ENCODE results near the gene OR6M1.

Gene OR6M1, protein sequence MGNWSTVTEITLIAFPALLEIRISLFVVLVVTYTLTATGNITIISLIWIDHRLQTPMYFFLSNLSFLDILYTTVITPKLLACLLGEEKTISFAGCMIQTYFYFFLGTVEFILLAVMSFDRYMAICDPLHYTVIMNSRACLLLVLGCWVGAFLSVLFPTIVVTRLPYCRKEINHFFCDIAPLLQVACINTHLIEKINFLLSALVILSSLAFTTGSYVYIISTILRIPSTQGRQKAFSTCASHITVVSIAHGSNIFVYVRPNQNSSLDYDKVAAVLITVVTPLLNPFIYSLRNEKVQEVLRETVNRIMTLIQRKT

DNA sequence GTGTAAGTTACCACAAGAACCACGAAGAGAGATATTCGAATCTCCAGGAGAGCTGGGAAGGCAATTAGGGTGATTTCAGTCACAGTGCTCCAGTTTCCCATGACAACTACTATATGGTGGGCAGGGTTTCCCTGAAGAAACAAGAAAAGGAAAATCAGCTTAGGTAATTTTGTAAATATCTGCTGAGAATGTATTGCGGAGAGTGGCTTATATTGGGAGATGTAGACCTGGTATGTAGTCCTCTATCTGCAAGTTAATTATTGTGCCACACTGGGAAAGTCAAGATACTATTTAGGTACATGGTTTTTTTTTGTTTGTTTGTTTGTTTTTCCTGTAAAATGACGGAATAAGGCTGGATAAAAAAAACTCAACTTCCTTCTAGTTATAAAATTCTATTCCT is at the start of gene OR6M1:
OR6M1 (minus strand) TSS at position 101 of the 400 bp plus-strand sequence; CDS start at position 101, 0 bp downstream.
- Mint-ChIP-seq H3K9me3 (no peaks in the 10 kb centered on the region), H3K27me3 (peaks cover 4% of the 10 kb centered on the region), H3K36me3 (ENCODE audit: low read depth) (no peaks in the 10 kb centered on the region), H3K4me3 (no peak within 1 kb of the TSS), H3K4me1 (ENCODE audit: low read depth) (no peaks in the 10 kb centered on the region), H3K27ac (no peak within 1 kb of the TSS)

DNA sequence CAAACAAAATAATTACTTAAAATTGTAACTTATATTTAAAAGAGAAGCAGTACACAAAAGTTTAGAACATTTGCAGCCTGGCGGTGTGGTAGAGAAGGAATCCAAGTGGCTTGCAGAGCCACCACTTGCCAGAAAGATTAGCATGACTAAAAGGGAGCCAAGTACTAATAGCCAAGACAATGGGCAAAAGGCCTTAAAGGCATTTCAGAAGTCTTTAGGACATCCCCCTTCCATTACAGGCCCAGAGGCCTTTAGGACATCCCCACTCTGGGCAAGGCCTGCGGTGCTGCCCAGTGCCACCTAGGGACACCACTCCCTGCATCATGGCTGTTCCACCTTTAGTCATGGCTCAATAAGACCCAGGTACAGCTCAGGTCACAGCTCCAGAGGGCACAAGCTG is 46.9 kb upstream of the OR6M1 start:
- H3K9me3 Mint-ChIP-seq: peaks cover 11% of the 10 kb centered on the region
- H3K27ac Mint-ChIP-seq: no peak overlapping the region
- H3K4me1 Mint-ChIP-seq (ENCODE audit: low read depth): no peaks in the 10 kb centered on the region
- no peak overlapping the region for H3K4me3 Mint-ChIP-seq
- no peaks in the 10 kb centered on the region for H3K36me3 Mint-ChIP-seq (ENCODE audit: low read depth)
- peaks cover 12% of the 10 kb centered on the region for H3K27me3 Mint-ChIP-seq

DNA sequence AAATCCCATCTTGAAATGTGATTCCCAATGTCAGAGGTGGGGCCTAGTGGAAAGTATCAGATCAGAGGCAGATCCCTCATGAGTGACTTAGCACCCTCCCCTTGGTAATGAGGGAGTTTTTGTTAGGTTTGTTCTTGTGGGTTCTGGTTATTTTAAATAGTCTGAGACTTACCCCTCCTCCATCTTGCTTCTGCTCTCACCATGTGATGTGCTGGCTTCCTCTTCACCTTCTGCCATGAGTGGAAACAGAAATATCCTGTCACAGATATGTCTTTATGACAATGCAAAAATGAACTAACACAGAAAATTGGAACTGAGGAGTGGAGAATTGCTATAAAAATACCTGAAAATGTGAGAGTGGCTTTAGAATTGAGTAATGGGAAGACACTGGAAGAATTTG is 46.2 kb upstream of the OR6M1 start:
- no peak overlapping the region for H3K27ac Mint-ChIP-seq
- H3K36me3 Mint-ChIP-seq (ENCODE audit: low read depth): no peaks in the 10 kb centered on the region
- H3K4me1 Mint-ChIP-seq (ENCODE audit: low read depth): no peaks in the 10 kb centered on the region
- peaks cover 8% of the 10 kb centered on the region for H3K9me3 Mint-ChIP-seq
- H3K27me3 Mint-ChIP-seq: peaks cover 12% of the 10 kb centered on the region
- no peak overlapping the region for H3K4me3 Mint-ChIP-seq

DNA sequence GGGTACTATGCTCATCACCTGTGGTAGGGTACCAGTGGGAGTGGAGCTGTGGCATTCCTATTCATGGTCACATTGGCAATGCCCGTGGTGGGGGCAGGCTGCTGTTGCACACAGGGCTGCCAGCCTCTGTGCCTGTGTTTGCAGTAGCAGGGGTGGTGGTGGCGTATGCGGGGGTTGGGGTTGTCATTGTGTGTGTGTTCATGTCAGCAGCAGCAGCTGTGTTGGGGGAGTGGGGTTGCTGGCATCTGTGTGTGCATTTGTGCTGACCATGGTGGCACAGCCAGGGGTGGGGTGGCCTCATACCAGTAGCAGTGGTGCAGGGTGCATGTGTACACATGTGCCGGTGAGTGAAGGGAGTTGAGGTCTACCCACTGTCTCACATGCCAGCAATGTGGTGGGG is 45.0 kb upstream of the OR6M1 start:
- peaks cover 12% of the 10 kb centered on the region for H3K27me3 Mint-ChIP-seq
- H3K4me1 Mint-ChIP-seq (ENCODE audit: low read depth): no peaks in the 10 kb centered on the region
- no peak overlapping the region for H3K27ac Mint-ChIP-seq
- H3K36me3 Mint-ChIP-seq (ENCODE audit: low read depth): no peaks in the 10 kb centered on the region
- H3K9me3 Mint-ChIP-seq: peaks cover 4% of the 10 kb centered on the region
- no peak overlapping the region for H3K4me3 Mint-ChIP-seq

DNA sequence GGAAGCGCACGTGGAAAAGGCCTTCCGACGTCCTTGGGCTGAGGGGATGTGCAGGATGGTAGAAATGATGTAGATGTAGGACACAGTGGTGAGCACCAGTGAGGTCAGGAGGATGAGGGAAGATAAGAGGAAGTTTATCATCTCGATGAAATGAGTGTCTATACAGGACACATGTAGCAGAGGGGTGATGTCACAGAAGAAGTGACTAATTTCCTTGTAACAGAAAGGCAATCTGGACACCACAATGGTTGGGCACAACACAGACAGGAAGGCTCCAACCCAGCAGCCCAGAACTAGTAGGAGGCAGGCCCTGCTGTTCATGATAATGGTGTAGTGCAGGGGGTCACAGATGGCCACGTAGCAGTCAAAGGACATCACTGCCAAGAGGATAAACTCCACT is 35.0 kb upstream of the OR6M1 start:
- Mint-ChIP-seq H3K4me3 (no peak overlapping the region), H3K36me3 (ENCODE audit: low read depth) (no peaks in the 10 kb centered on the region), H3K4me1 (ENCODE audit: low read depth) (no peaks in the 10 kb centered on the region), H3K27ac (no peak overlapping the region), H3K27me3 (peaks cover 10% of the 10 kb centered on the region), H3K9me3 (no peaks in the 10 kb centered on the region)

DNA sequence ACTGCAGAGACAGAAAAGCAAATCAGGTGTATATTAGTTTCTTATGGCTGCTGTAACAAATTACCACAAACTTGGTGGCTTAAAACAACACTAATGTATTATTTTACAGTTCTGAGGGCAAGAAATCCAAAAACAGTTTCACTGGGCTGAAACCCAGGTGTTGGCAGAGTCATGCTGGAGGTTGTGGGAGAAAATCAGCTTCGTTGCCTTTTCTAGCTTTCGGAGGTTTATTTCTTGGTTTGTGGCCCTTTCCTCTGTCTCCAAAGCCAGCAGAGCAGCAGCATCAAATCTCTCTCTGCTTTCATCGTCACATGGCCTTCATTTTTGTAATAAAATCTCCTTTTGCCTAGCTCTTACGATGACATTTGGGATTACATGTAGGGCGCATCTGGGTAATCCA is 33.0 kb upstream of the OR6M1 start:
- no peaks in the 10 kb centered on the region for H3K4me1 Mint-ChIP-seq (ENCODE audit: low read depth)
- H3K36me3 Mint-ChIP-seq (ENCODE audit: low read depth): no peaks in the 10 kb centered on the region
- H3K27ac Mint-ChIP-seq: no peak overlapping the region
- H3K9me3 Mint-ChIP-seq: no peaks in the 10 kb centered on the region
- no peak overlapping the region for H3K4me3 Mint-ChIP-seq
- H3K27me3 Mint-ChIP-seq: peaks cover 5% of the 10 kb centered on the region

DNA sequence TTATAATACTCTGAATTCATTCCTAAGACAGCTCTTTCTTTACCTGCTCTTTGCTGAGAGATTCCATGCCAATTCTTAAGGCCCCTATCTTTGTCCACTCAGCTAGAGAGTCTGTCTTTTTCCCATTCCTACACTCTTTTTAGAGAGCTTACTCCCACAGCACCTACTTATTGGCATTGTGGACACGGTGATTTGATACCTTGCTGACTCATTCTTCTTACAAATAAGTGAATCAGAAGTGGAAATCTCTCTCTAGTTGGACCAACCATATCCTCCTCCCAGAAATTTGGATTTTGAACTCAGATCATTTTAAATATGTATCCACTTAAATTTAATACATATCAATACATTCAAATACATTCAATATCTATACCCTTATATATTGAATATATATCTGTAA is 32.5 kb upstream of the OR6M1 start:
- Mint-ChIP-seq H3K27ac (no peak overlapping the region), H3K9me3 (no peaks in the 10 kb centered on the region), H3K36me3 (ENCODE audit: low read depth) (no peaks in the 10 kb centered on the region), H3K27me3 (peaks cover under 1% of the 10 kb centered on the region), H3K4me1 (ENCODE audit: low read depth) (no peaks in the 10 kb centered on the region), H3K4me3 (no peak overlapping the region)

DNA sequence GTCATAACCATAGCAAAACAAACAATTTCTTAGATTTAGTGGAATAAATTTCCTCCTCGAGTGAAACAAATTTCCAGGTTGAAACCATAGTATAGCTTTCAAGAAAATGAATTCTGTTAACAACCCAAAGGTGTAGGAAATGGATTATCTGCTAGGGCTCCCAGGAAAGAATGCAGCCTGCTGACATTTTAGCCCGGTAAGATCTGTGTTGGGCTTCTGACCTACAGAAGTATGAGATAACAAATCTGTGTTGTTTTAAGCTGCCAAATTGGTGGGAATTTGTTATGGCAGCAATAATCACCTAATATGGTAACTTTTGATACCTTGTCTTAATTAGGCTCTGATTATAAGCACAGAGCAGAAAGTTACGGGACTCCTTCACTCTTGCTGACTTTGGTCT is 32.0 kb upstream of the OR6M1 start:
- H3K4me3 Mint-ChIP-seq: no peak overlapping the region
- no peaks in the 10 kb centered on the region for H3K9me3 Mint-ChIP-seq
- H3K27ac Mint-ChIP-seq: no peak overlapping the region
- no peaks in the 10 kb centered on the region for H3K27me3 Mint-ChIP-seq
- no peaks in the 10 kb centered on the region for H3K4me1 Mint-ChIP-seq (ENCODE audit: low read depth)
- no peaks in the 10 kb centered on the region for H3K36me3 Mint-ChIP-seq (ENCODE audit: low read depth)

DNA sequence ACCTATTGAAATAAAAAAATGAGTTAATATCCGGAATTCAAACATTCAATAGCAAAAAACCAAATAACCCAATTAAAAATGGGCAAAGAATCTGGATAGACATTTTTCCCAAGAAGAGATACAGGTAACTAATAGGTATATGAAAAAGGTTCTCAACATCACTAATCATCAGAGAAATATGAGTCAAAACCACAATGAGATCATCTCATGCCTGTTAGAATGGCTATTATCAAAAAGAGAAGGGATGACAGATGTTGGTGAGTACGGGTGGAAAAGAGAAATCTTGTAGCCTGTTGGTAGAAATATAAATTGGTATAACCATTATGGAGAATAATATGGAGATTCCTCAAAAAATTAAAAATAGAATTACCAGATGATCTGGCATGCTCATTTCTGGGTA is 26.9 kb upstream of the OR6M1 start:
- H3K36me3 Mint-ChIP-seq (ENCODE audit: low read depth): no peaks in the 10 kb centered on the region
- no peaks in the 10 kb centered on the region for H3K9me3 Mint-ChIP-seq
- no peak overlapping the region for H3K4me3 Mint-ChIP-seq
- H3K27me3 Mint-ChIP-seq: peaks cover 19% of the 10 kb centered on the region
- no peak overlapping the region for H3K27ac Mint-ChIP-seq
- no peaks in the 10 kb centered on the region for H3K4me1 Mint-ChIP-seq (ENCODE audit: low read depth)

DNA sequence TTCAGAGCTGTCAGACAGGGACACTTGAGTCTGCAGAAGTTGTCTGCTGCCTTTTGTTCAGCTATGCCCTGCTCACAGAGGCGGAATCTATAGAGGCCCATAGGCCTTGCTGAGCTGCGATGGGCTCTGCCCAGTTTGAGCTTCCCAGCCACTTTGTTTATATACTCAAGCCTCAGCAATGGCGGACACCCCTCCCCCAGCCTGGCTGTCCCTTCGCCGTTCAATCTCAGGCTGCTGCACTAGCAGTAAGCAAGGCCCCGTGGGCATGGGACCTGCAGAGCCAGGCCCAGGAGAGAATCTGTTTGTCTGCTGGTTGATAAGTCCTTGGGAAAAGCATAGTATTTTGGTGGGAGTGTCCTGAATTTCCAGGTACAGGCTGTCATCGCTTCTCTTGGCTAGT is 23.6 kb upstream of the OR6M1 start:
- Mint-ChIP-seq H3K9me3 (no peaks in the 10 kb centered on the region), H3K36me3 (ENCODE audit: low read depth) (no peaks in the 10 kb centered on the region), H3K4me1 (ENCODE audit: low read depth) (no peaks in the 10 kb centered on the region), H3K27ac (no peak overlapping the region), H3K27me3 (peaks cover 21% of the 10 kb centered on the region), H3K4me3 (no peak overlapping the region)

DNA sequence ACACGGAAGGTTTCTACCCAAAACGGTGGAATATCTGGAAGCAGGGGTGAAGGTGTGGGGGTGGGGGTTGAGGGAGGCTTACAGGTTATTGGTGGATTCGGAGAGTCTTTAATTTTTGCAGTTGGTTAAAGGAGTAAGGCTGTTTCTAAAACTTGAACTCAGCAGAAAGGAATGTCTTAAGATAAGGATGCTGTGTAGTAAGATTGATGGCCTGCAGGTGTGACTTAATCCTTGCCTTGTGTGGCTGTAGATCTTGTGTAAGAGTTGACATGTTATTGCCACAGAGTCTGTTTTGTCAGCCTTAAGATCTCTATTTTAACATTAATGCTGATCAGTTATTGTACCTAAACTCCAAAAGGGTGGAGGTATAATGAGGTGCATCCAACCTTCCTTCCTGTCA is 16.4 kb upstream of the OR6M1 start:
- Mint-ChIP-seq H3K27ac (no peak overlapping the region), H3K9me3 (no peaks in the 10 kb centered on the region)

DNA sequence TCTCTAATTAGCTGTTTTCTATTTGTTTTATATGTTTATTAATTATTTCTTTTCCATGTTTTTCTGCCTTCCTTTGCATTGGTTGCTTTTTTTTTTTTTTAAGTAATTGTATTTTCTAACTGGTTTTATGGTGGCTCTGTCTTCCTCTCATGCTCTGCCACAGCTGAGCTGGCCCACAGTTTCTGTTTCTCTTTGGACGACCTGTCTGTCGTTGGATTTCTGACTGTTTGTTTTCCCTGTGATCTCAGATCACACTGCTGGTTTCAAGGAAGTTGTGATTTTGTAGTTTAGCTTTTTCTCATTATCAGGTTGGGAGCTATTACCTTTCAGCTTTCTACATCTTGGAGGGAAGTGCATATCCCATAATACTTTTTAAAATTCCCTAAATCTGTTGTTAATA is 15.9 kb upstream of the OR6M1 start:
- H3K36me3 Mint-ChIP-seq (ENCODE audit: low read depth): no peaks in the 10 kb centered on the region
- H3K4me1 Mint-ChIP-seq (ENCODE audit: low read depth): no peaks in the 10 kb centered on the region
- no peaks in the 10 kb centered on the region for H3K27me3 Mint-ChIP-seq
- H3K9me3 Mint-ChIP-seq: no peaks in the 10 kb centered on the region
- no peak overlapping the region for H3K27ac Mint-ChIP-seq
- H3K4me3 Mint-ChIP-seq: no peak overlapping the region

More for the DNA sequence above, 16.4 kb upstream of the OR6M1 start:
- Mint-ChIP-seq H3K36me3 (ENCODE audit: low read depth) (no peaks in the 10 kb centered on the region), H3K4me1 (ENCODE audit: low read depth) (no peaks in the 10 kb centered on the region), H3K4me3 (no peak overlapping the region), H3K27me3 (no peaks in the 10 kb centered on the region)

DNA sequence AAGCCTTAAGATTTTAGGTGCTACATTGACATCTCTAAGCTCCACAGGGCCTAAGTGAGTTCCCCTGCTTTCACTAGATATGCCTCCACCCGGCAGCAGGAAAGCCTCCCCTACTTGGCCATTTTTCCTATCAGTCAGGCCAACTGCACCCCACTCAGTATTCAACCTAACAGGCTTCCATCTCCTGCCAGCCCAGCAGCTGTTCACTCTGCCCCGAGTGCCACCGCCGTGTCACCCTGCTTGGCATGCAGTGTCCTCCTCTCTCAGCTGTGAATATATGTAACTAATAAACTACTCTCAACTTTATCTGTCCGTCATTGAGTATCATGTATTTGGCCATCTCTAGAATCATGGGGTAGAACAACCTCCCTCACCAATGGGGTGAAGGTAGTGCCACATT is 9.0 kb upstream of the OR6M1 start:
- Mint-ChIP-seq H3K4me3 (no peak overlapping the region), H3K27ac (no peak overlapping the region), H3K4me1 (ENCODE audit: low read depth) (no peaks in the 10 kb centered on the region), H3K27me3 (peaks cover 5% of the 10 kb centered on the region), H3K36me3 (ENCODE audit: low read depth) (no peaks in the 10 kb centered on the region), H3K9me3 (no peaks in the 10 kb centered on the region)

DNA sequence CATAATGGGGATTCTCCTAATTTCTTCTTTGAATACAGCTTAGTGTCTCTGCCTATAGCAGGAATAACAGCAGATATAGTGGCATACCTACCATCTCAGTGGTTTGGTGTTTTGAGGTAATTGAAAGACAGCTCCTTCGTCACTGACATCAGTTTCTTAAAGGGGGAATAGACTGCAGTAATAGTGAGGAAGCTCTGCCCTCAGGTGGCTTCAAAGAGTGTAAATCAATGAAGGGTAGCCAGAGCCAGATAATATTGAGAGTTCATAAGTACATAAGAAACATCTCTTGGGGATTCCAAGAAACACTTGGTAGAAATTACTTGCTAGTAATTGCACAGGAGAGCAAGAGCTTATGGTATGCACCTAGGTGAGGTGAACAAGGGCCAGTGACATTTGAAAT is 4.4 kb downstream of the OR6M1 start:
- no peaks in the 10 kb centered on the region for H3K36me3 Mint-ChIP-seq (ENCODE audit: low read depth)
- peaks cover 4% of the 10 kb centered on the region for H3K27me3 Mint-ChIP-seq
- no peak overlapping the region for H3K27ac Mint-ChIP-seq
- H3K4me3 Mint-ChIP-seq: no peak overlapping the region
- no peaks in the 10 kb centered on the region for H3K4me1 Mint-ChIP-seq (ENCODE audit: low read depth)
- no peaks in the 10 kb centered on the region for H3K9me3 Mint-ChIP-seq

DNA sequence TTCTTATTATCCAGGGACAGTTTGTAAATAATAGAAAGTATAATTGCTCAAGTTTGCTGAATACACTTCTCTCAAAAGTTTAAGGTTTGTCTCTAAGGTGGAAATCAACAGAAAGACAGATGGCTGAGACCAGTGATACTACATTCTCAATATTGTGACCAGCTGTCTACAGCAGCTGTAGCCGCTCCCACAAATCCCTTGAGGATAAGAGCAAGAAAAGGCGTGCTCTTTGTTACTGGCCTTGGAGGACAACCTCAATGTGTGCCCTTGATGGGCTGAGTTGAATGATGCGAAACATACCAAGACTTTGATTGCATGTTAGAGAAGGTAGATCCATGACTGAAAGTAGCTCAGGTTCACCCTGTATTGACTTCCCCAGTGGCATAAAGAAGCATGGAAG is 6.1 kb downstream of the OR6M1 start:
- Mint-ChIP-seq H3K27me3 (peaks cover 4% of the 10 kb centered on the region), H3K36me3 (ENCODE audit: low read depth) (no peaks in the 10 kb centered on the region), H3K9me3 (no peaks in the 10 kb centered on the region), H3K4me3 (no peak overlapping the region), H3K4me1 (ENCODE audit: low read depth) (no peaks in the 10 kb centered on the region), H3K27ac (no peak overlapping the region)

DNA sequence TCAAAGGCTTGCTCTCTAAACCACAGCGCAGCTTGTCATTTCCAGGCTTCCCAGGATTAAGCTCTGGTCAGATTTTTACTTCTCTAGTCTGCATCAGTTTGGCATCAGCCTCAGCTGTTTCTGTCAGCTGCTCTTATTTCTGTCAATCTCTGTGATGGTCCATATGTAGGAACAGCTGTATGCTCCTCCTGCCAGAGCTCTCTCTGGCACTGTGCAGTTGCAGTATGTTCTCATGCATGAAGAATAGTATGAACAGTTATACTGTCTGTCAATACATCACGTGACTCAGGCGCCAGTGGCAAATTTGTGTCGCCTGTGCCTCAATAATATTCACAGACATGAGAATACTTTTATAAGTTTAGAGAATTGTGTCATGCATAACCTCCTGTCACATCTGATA is 6.7 kb downstream of the OR6M1 start:
- Mint-ChIP-seq H3K36me3 (ENCODE audit: low read depth) (no peaks in the 10 kb centered on the region), H3K27ac (no peak overlapping the region), H3K4me1 (ENCODE audit: low read depth) (no peaks in the 10 kb centered on the region), H3K9me3 (no peaks in the 10 kb centered on the region), H3K27me3 (peaks cover 4% of the 10 kb centered on the region), H3K4me3 (no peak overlapping the region)

All from stimulated activated naive CD8-positive, alpha-beta T cell treated with anti-CD3 and anti-CD28 coated beads, Interleukin-15, Interleukin-2, amounts not matched to agents 100 ng/mL and 50 ng/mL, for 24 hours (primary cell).